Measurements from ENCODE around the gene SLC4A2. TPM values are rescaled to one million over a fixed set of nuclear protein-coding genes. Genes with fewer than 3 reads are reported as not detected.

SLC4A2 gene
- total and polyA plus RNA-seq, 2 of the 8 experiments (the other 6 are each of a cell fraction or from before 2014, with no cell fraction given) = 72.6 to 147 TPM

GRCh38 chr7:151017953-151018420, 41.4 kb upstream of the SLC4A2 start:
- no peaks in the 10 kb centered on the region for H4K20me1 ChIP-seq (replicated peaks in 1 of 2; ENCODE audit: control insufficient read depth in 1 of 2, insufficient read depth in 2 of 2, low read length in 2 of 2)
- H2BK20ac ChIP-seq (ENCODE audit: low read length) = no peak overlapping the region
- no peak overlapping the region for H4K5ac ChIP-seq (ENCODE audit: insufficient read length, low read depth, low read length)
- peak overlapping the region; percentile 17 for H3K56ac ChIP-seq (replicated peaks; ENCODE audit: insufficient read length, low read depth, low read length)
- no peaks in the 10 kb centered on the region for H3K9me3 ChIP-seq (ENCODE audit: insufficient read depth in 2 of 2, low read depth in 1 of 2, low read length in 1 of 2)
- H2BK12ac ChIP-seq (ENCODE audit: low read depth, low read length) = peak overlapping the region; percentile 84; the same call in 1 of the 2 replicates
- CTCF ChIA-PET (ENCODE audit: partially characterized antibody) = interaction anchor here (0.6 to 8.0 kb wide), 43 partner anchors 8 to 1218 kb away, joined by 3 to 116 read pairs (median 6); partner anchors contain the start of genes ABCB8, ABCF2, AGAP3 and ASIC3
- no peak overlapping the region for H3K9ac ChIP-seq (replicated peaks in 1 of 4; ENCODE audit: extremely low read depth in 1 of 4, low read depth in 3 of 4, low read length in 3 of 4)
- no peak overlapping the region for H2AFZ ChIP-seq (ENCODE audit: low read length)
- H3K36me3 ChIP-seq (ENCODE audit: control insufficient read depth in 2 of 4, insufficient read depth in 4 of 4, low read length in 3 of 4) = no peaks in the 10 kb centered on the region
- H3K23me2 ChIP-seq (ENCODE audit: low read depth, low read length) = peaks cover 7% of the 10 kb centered on the region; the same call in 1 of the 2 replicates
- DNase-seq (ENCODE audit: low read depth in 1 of 2, low spot score in 2 of 2) = peak in 1 of 2 experiments; percentile 99
- H2BK120ac ChIP-seq (replicated peaks; ENCODE audit: low read depth, low read length) = peak overlapping the region; percentile 12
- H3K14ac ChIP-seq (ENCODE audit: insufficient read length) = no peak overlapping the region
- H3K27ac ChIP-seq (ENCODE audit: low read depth, low read length) = no peak overlapping the region
- H3K27me3 ChIP-seq (replicated peaks in 1 of 4; ENCODE audit: control insufficient read depth in 3 of 4, extremely low read depth in 1 of 4, insufficient read depth in 3 of 4, low read length in 3 of 4) = peaks cover 8 to 46% (median 39%) of the 10 kb centered on the region in 4 experiments
- no peaks in the 10 kb centered on the region; the same call in 1 of the 2 replicates for H3K79me1 ChIP-seq (ENCODE audit: low read depth, low read length)
- H3K4me1 ChIP-seq (replicated peaks in 1 of 4; ENCODE audit: control insufficient read depth in 3 of 4, insufficient read depth in 4 of 4, low read length in 3 of 4) = peaks cover 0 to 29% (median 19%) of the 10 kb centered on the region in 4 experiments; a peak in 5 of 7 replicates
- POLR2A ChIA-PET (ENCODE audit: partially characterized antibody) = interaction anchor here (1.0 to 3.2 kb wide), 8 partner anchors 8 to 112 kb away, joined by 3 to 18 read pairs (median 3); partner anchors contain the start of gene ABCB8
- no peak for FAIRE-seq
- peak overlapping the region; percentile 97; the same call in 1 of the 2 replicates for H2BK15ac ChIP-seq (ENCODE audit: low read length)
- 9% methylated on average over 33 of the region's 34 CpGs; no CpG with 5 or more reads in 1 of the 2 experiments for WGBS, 2 experiments (ENCODE audit: extremely low coverage in 1 of 2, insufficient coverage in 1 of 2, insufficient read length in 1 of 2, insufficient replicate concordance in 2 of 2, low coverage in 1 of 2, low lambda C conversion rate in 2 of 2, missing lambda C conversion rate in 1 of 2)
- no peak overlapping the region; the same call in 1 of the 2 replicates for H3K18ac ChIP-seq (ENCODE audit: extremely low read depth, low read length)
- H3K23ac ChIP-seq (ENCODE audit: insufficient read length) = no peak overlapping the region
- H3K4ac ChIP-seq (replicated peaks; ENCODE audit: insufficient read length, low read depth, low read length) = no peak overlapping the region
- peak overlapping the region; percentile 36 to 75 for H3K4me2 ChIP-seq (ENCODE audit: insufficient read depth in 1 of 2, low read depth in 2 of 2, low read length in 2 of 2)
- H4K91ac ChIP-seq (replicated peaks; ENCODE audit: insufficient read length, low read length) = peak overlapping the region; percentile 86
- no peak overlapping the region for H2BK5ac ChIP-seq (ENCODE audit: low read depth, low read length)
- peak overlapping the region; percentile 92; the same call in 1 of the 2 replicates for H4K8ac ChIP-seq (ENCODE audit: extremely low read depth, insufficient read depth, low read length)
- no peaks in the 10 kb centered on the region for H3K79me2 ChIP-seq (ENCODE audit: control insufficient read depth in 1 of 2, insufficient read depth in 2 of 2, low read length in 2 of 2)
- no peak overlapping the region for H2AK5ac ChIP-seq (ENCODE audit: low read depth, low read length)
- H3K4me3 ChIP-seq (ENCODE audit: extremely low read depth in 1 of 4, insufficient read depth in 2 of 4, low read depth in 3 of 4, low read length in 4 of 4) = peak overlapping the region in 2 of 4 experiments; percentile 17 to 50; a peak in 5 of 8 replicates
- TF ChIP-seq HDAC2 (IDR thresholded peaks at IDR 0.05; ENCODE audit: borderline replicate concordance in 1 of 2, low read depth in 2 of 2, low read length in 2 of 2) (0 out of 4 replicates have a peak, but pooled peaks of 1 of the 2 experiments have one; percentile 45), NANOG (IDR thresholded peaks at IDR 0.05; ENCODE audit: insufficient read depth, low read depth, low read length, poor library complexity, severe bottlenecking) (peak; percentile 13), NRF1 (IDR thresholded peaks at IDR 0.05; ENCODE audit: low read depth, low read length) (no peak), GABPA (IDR thresholded peaks at IDR 0.05; ENCODE audit: borderline replicate concordance, insufficient read depth, low read length) (peak; percentile 73; the same call in 1 of the 2 replicates), TAF7 (optimal IDR thresholded peaks at IDR 0.05; ENCODE audit: borderline replicate concordance, low read depth, low read length) (peak; percentile 45), EGR1 (IDR thresholded peaks at IDR 0.05; ENCODE audit: borderline replicate concordance, low read depth, low read length) (peak; percentile 49; the same call in 1 of the 2 replicates), EP300 (IDR thresholded peaks at IDR 0.05; ENCODE audit: borderline replicate concordance in 1 of 2, low read depth in 2 of 2, low read length in 2 of 2) (peak in 1 of 2 experiments; percentile 40; a peak in 1 of 3 replicates), POLR2A (IDR thresholded peaks at IDR 0.05; ENCODE audit: control extremely low read depth in 1 of 2, low read depth in 2 of 2, low read length in 2 of 2) (no peak), TCF12 (IDR thresholded peaks at IDR 0.05; ENCODE audit: low read depth, low read length) (0 out of 2 replicates have a peak, but pooled peaks have one; percentile 58), YY1 (IDR thresholded peaks at IDR 0.05; ENCODE audit: low read depth, low read length) (0 out of 2 replicates have a peak, but pooled peaks have one; percentile 5), TBP (IDR thresholded peaks at IDR 0.05; ENCODE audit: low read depth, low read length) (no peak; the same call in 1 of the 2 replicates)

All from H1 (cell line).